OCI-LY3 (cell line): ENCODE data around the gene ZSCAN25.

Experiments
- CTCF ChIP-seq: fragments of 200-600, 300-600 bp; sonication (generic); IDR thresholded peaks from 2 replicates; pipeline ENCODE4 v1.5.1; 2014; ENCODE audit warnings: antibody characterized with exemption, low read length, low read depth
- EZH2phosphoT487 ChIP-seq: fragments of 200-600 bp; shearing (Covaris generic); IDR thresholded peaks from 2 replicates; pipeline ENCODE4 v1.6.1; 2018; ENCODE audit warnings: antibody characterized with exemption, mixed run types, low read depth

GRCh38 chr7:99621271-99621670, 4.5 kb downstream of the ZSCAN25 start:
- TF ChIP-seq CTCF (no peak), EZH2phosphoT487 (no peak)
